ENCODE results near the gene UMODL1. TPM values are rescaled to one million over a fixed set of nuclear protein-coding genes. Genes with fewer than 3 reads are reported as not detected.

The UMODL1 gene
- total RNA-seq, 1 donor from 2014 or later = 0.48 TPM

- peak; percentile 89 for DNase-seq (ENCODE audit: low spot score)
Observed at GRCh38 chr21:42097860-42098454, 26.8 kb downstream of the UMODL1 start.

- DNase-seq (ENCODE audit: low spot score) = no peak
Observed at GRCh38 chr21:42098957-42099505, 27.9 kb downstream of the UMODL1 start.

- DNase-seq (ENCODE audit: low spot score) = no peak
Observed at GRCh38 chr21:42101246-42101645, 30.1 kb downstream of the UMODL1 start.

GRCh38 chr21:42102076-42102475 lies 31.0 kb downstream of the UMODL1 start:
- DNase-seq (ENCODE audit: low spot score) = no peak

- DNase-seq (ENCODE audit: low spot score) = no peak
Observed at GRCh38 chr21:42102526-42102925, 31.4 kb downstream of the UMODL1 start.

- no peak for DNase-seq (ENCODE audit: low spot score)
Observed at GRCh38 chr21:42102991-42103390, 31.9 kb downstream of the UMODL1 start.

- no peak for DNase-seq (ENCODE audit: low spot score)
Observed at GRCh38 chr21:42103843-42104242, 32.7 kb downstream of the UMODL1 start.

- no peak for DNase-seq (ENCODE audit: low spot score)
Observed at GRCh38 chr21:42105476-42106315, 34.6 kb downstream of the UMODL1 start.

GRCh38 chr21:42106425-42106824 lies 35.3 kb downstream of the UMODL1 start:
- no peak for DNase-seq (ENCODE audit: low spot score)

- DNase-seq (ENCODE audit: low spot score) = no peak
Observed at GRCh38 chr21:42107177-42107880, 36.2 kb downstream of the UMODL1 start.

- DNase-seq (ENCODE audit: low spot score) = no peak
Observed at GRCh38 chr21:42107881-42108553, 36.9 kb downstream of the UMODL1 start.

- no peak for DNase-seq (ENCODE audit: low spot score)
Observed at GRCh38 chr21:42108554-42109340, 37.6 kb downstream of the UMODL1 start.

GRCh38 chr21:42109473-42109872 lies 38.4 kb downstream of the UMODL1 start:
- DNase-seq (ENCODE audit: low spot score) = no peak

- peak; percentile 40 for DNase-seq (ENCODE audit: low spot score)
Observed at GRCh38 chr21:42109873-42110525, 38.9 kb downstream of the UMODL1 start.

GRCh38 chr21:42110691-42111469 lies 39.8 kb downstream of the UMODL1 start:
- no peak for DNase-seq (ENCODE audit: low spot score)

GRCh38 chr21:42111470-42111743 lies 40.3 kb downstream of the UMODL1 start:
- no peak for DNase-seq (ENCODE audit: low spot score)

GRCh38 chr21:42111811-42112210 lies 40.7 kb downstream of the UMODL1 start:
- no peak for DNase-seq (ENCODE audit: low spot score)

- DNase-seq (ENCODE audit: low spot score) = no peak
Observed at GRCh38 chr21:42112238-42112637, 41.1 kb downstream of the UMODL1 start.

GRCh38 chr21:42112857-42113256 lies 41.7 kb downstream of the UMODL1 start:
- DNase-seq (ENCODE audit: low spot score) = peak; percentile 88

- no peak for DNase-seq (ENCODE audit: low spot score)
Observed at GRCh38 chr21:42113926-42114409, 42.9 kb downstream of the UMODL1 start.
